ENCODE data around the gene LCE1D.

Gene LCE1D, protein sequence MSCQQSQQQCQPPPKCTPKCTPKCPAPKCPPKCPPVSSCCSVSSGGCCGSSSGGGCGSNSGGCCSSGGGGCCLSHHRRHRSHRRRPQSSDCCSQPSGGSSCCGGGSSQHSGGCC

DNA sequence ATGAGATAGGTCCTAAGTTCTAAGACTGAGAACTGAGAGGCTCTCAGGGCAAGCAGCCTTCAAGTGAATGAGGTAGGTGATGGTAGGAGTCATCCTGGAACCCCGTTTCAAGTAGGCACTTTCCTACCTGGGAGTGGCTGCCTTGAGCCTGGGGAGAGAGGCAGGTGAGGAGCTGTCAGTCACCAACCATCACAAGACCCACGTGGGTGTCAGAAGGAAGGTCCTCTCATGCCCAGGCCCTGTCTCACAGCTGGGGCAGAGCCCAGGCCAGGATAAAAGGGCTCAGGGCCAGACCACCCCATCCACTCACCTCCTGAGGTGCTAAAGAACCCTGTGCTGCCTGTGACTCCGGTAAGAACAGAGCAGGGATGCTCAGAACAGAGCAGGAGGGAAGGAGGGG, at the start of gene LCE1D:
Gene LCE1D, plus strand, starts transcription at position 301 of the 400 bp plus-strand sequence. CDS start 1,074 bp downstream, outside the sequence.
- Mint-ChIP-seq H3K4me3 (no peak within 1 kb of the TSS), H3K27me3 (peaks cover 8% of the 10 kb centered on the region), H3K27ac (no peak within 1 kb of the TSS), H3K4me1 (ENCODE audit: low read depth) (no peaks in the 10 kb centered on the region), H3K36me3 (ENCODE audit: low read depth) (no peaks in the 10 kb centered on the region), H3K9me3 (no peaks in the 10 kb centered on the region)
- intact Hi-C loops (cut with micrococcal nuclease), result no loop called here

DNA sequence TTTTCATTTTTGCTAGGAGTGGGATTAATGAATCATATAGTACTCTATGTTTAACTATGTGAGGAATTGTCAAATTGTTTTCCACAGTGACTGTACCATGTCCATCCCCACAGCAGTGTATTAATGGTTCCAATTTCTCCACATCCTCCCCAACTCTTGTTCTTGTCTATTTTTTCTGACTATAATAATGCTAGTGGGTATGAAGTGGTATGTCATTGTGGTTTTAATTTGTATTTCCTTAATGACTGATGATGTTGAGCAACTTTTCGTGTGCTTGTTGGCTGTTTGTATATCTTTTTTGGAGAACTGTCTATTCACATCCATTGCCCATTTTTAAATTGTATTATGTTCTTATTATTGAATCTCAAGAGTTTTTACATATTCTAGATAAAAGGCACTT, 48.7 kb upstream of the LCE1D start:
- Mint-ChIP-seq H3K27ac (no peak overlapping the region), H3K9me3 (no peaks in the 10 kb centered on the region), H3K27me3 (peaks cover 20% of the 10 kb centered on the region), H3K36me3 (ENCODE audit: low read depth) (no peaks in the 10 kb centered on the region), H3K4me1 (ENCODE audit: low read depth) (no peaks in the 10 kb centered on the region), H3K4me3 (no peak overlapping the region)
- intact Hi-C loops (cut with micrococcal nuclease), result no loop called here

DNA sequence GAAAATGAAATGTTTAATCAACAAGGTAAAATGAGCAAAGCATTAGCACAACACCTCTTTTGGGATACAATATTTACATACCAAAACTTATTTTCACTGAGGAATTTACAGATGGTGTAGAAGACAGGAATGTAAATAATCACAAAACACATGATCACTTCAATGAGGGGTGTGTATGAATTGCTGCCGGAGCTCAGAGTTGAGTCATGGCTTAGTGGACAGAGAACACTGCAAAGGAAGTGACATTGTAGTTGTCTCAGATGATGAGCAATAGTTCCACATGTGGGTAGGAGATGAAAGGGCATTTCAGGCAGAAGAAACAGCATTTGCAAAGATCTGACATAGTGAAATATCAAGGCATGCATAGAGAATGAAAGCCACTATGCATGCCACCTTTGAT, 44.3 kb upstream of the LCE1D start:
- Mint-ChIP-seq H3K4me3 (no peak overlapping the region), H3K27me3 (peaks cover 14% of the 10 kb centered on the region), H3K36me3 (ENCODE audit: low read depth) (no peaks in the 10 kb centered on the region), H3K9me3 (no peaks in the 10 kb centered on the region), H3K27ac (no peak overlapping the region), H3K4me1 (ENCODE audit: low read depth) (no peaks in the 10 kb centered on the region)
- intact Hi-C loops (cut with micrococcal nuclease), result no loop called here

DNA sequence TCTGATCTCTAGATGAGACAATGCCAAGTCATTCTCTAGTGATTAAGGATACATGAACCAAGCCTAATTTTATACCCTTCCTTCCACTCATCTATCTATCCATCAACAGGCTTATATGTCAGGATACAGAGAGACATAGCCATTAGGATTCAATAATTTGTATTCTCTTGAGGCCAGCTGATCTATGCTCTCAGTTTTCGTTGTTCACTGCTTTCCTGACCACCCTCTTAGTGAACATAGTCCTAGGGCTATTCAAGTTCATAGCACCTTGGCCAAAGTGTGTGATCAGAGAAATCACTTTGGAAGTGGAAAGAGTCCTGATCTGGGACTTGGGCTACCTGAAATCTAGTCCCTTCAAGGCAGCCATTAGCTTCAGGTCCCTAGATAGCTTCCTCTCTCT, 42.9 kb upstream of the LCE1D start:
- no peaks in the 10 kb centered on the region for H3K36me3 Mint-ChIP-seq (ENCODE audit: low read depth)
- intact Hi-C loops (cut with micrococcal nuclease), result no loop called here
- H3K4me1 Mint-ChIP-seq (ENCODE audit: low read depth), result no peaks in the 10 kb centered on the region
- H3K4me3 Mint-ChIP-seq, result no peak overlapping the region
- no peak overlapping the region for H3K27ac Mint-ChIP-seq
- H3K9me3 Mint-ChIP-seq, result no peaks in the 10 kb centered on the region
- peaks cover 13% of the 10 kb centered on the region for H3K27me3 Mint-ChIP-seq

DNA sequence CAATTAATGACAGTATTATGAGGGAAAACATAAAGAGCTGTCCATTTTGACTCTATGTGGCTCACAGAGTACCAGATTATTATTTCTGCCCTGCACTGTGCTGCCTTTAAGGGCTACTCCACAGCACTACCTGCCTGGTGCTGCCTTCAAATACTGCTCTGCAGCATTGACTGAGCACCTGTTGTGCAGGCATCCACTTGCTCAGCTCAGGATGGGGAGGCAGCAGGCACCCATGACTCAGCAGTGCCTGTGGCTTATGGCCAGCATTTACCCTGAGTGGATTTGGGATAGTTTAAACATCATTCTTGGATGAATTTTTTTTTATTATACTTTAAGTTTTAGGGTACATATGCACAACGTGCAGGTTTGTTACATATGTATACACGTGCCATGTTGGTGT, 39.6 kb upstream of the LCE1D start:
- Mint-ChIP-seq H3K36me3 (ENCODE audit: low read depth) (no peaks in the 10 kb centered on the region), H3K9me3 (no peaks in the 10 kb centered on the region), H3K4me1 (ENCODE audit: low read depth) (no peaks in the 10 kb centered on the region), H3K4me3 (no peak overlapping the region), H3K27me3 (peaks cover 6% of the 10 kb centered on the region), H3K27ac (no peak overlapping the region)
- intact Hi-C loops (cut with micrococcal nuclease), result no loop called here

DNA sequence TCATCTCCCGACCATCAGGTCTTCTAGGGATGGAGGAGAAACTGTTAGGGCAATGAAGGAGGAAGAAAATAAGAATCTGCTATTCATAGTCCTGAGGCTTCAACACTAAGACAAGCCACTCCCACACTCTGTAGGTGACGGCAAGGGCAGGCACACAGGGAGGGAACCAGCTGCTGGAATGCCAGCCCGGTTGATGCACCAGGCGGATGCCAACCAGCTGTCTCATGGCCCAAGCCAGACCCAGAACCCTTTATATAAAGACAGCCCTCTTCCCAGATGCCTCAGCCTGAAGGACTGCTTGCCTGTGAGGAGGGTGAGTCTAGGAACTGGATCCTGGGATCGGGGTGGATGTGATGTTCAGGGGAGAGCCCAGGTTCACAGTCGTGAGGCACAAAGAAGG, 38.8 kb upstream of the LCE1D start, which contains the start of gene KPRP:
Gene KPRP, plus strand, starts transcription at position 279 of the 400 bp plus-strand sequence. CDS start 1,564 bp downstream, outside the sequence.
- no peaks in the 10 kb centered on the region for H3K9me3 Mint-ChIP-seq
- no peak within 1 kb of the TSS for H3K27ac Mint-ChIP-seq
- H3K4me3 Mint-ChIP-seq, result no peak within 1 kb of the TSS
- intact Hi-C loops (cut with micrococcal nuclease), result no loop called here
- peaks cover 3% of the 10 kb centered on the region for H3K27me3 Mint-ChIP-seq
- no peaks in the 10 kb centered on the region for H3K36me3 Mint-ChIP-seq (ENCODE audit: low read depth)
- no peaks in the 10 kb centered on the region for H3K4me1 Mint-ChIP-seq (ENCODE audit: low read depth)

DNA sequence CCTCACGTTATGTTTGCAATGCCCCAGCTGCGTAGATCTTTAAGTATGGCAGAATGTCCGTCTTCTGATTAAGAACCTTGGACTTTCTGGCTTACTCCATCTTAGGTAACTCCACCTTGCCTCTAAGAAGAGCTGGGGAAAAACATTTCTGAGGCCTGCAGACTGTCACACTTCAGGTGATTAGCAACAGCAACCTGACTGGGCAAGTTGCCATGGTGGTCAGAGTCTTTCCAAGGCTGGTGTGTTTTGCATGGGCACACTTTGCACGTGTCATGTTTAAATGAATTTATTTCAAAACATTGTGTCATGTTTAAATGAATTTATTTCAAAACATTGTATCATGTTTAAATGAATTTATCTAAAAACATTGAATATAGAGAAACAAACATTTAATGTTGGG, 37.9 kb upstream of the LCE1D start:
- Mint-ChIP-seq H3K4me3 (no peak overlapping the region), H3K36me3 (ENCODE audit: low read depth) (no peaks in the 10 kb centered on the region), H3K27ac (no peak overlapping the region), H3K9me3 (no peaks in the 10 kb centered on the region), H3K4me1 (ENCODE audit: low read depth) (no peaks in the 10 kb centered on the region), H3K27me3 (peaks cover 2% of the 10 kb centered on the region)
- intact Hi-C loops (cut with micrococcal nuclease), result no loop called here

DNA sequence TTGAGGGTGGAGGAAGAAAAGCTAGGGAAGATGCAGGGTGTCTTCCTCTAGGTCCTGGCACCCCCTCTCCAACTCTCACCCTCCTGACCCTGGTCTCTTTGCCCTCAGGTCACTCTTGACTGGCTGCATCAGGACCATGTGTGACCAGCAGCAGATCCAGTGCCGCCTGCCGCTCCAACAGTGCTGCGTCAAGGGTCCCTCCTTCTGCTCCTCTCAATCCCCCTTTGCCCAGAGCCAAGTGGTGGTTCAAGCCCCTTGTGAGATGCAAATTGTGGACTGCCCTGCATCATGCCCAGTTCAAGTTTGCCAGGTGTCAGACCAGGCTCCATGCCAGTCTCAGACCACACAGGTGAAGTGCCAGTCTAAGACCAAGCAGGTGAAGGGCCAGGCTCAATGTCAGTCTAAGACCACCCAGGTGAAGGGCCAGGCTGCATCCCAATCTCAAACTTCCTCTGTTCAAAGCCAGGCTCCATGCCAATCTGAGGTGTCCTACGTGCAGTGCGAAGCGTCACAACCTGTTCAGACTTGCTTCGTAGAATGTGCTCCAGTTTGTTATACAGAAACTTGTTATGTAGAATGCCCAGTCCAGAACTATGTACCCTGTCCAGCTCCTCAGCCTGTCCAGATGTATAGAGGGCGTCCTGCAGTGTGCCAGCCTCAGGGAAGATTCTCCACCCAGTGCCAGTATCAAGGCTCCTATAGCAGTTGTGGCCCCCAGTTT, 36.9 kb upstream of the LCE1D start:
- Mint-ChIP-seq H3K27ac (no peak overlapping the region), H3K4me3 (no peak overlapping the region), H3K4me1 (ENCODE audit: low read depth) (no peaks in the 10 kb centered on the region), H3K9me3 (no peaks in the 10 kb centered on the region), H3K27me3 (peaks cover 2% of the 10 kb centered on the region), H3K36me3 (ENCODE audit: low read depth) (no peaks in the 10 kb centered on the region)
- intact Hi-C loops (cut with micrococcal nuclease), result no loop called here

DNA sequence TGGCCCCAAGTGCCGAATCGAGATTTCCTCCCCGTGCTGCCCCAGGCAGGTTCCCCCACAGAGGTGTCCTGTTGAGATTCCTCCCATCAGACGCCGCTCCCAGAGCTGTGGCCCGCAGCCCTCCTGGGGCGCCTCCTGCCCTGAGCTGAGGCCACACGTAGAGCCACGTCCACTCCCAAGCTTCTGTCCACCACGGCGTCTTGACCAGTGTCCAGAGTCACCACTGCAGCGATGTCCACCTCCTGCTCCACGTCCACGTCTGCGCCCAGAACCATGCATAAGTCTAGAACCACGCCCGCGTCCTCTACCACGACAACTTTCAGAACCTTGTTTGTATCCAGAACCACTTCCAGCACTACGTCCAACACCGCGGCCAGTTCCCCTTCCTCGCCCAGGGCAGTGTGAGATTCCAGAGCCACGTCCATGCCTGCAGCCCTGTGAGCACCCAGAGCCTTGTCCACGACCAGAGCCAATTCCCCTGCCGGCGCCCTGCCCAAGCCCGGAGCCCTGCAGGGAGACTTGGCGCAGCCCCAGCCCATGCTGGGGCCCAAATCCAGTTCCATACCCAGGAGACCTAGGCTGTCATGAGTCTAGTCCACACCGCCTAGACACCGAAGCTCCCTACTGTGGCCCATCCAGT, 35.9 kb upstream of the LCE1D start:
- Mint-ChIP-seq H3K27ac (no peak overlapping the region), H3K4me1 (ENCODE audit: low read depth) (no peaks in the 10 kb centered on the region), H3K9me3 (no peaks in the 10 kb centered on the region), H3K4me3 (no peak overlapping the region), H3K36me3 (ENCODE audit: low read depth) (no peaks in the 10 kb centered on the region), H3K27me3 (no peaks in the 10 kb centered on the region)
- intact Hi-C loops (cut with micrococcal nuclease), result no loop called here

DNA sequence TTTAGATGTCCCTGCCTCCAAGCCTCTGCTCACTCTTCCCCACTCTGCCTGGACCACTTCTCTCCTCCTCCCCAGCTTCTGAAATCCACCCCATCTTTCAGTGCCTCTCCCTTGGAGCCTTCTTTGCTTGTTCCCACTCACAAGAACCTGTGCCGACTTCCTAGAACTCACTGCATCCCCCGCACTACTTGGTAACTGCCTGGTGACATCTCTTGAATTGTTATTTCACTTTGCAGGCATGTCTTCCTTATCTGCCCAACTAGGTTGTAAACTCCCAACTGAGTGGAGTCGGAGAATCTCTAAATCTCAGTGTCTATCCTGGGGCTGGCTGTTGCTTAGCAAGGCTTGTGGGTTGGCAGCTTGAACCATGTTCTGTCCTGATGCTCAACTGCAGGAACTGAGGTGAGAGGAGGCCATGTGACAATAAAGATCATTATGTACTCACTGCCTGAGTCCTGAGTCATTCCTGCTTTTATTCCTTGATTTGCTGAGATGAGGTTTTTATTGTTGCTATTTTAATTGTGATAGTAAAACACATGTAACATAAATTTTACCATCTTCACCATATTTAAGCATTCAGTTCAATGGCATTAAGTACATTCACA, 34.8 kb upstream of the LCE1D start:
- Mint-ChIP-seq H3K27me3 (no peaks in the 10 kb centered on the region), H3K36me3 (ENCODE audit: low read depth) (no peaks in the 10 kb centered on the region), H3K4me1 (ENCODE audit: low read depth) (no peaks in the 10 kb centered on the region), H3K27ac (no peak overlapping the region), H3K4me3 (no peak overlapping the region), H3K9me3 (no peaks in the 10 kb centered on the region)
- intact Hi-C loops (cut with micrococcal nuclease), result no loop called here

DNA sequence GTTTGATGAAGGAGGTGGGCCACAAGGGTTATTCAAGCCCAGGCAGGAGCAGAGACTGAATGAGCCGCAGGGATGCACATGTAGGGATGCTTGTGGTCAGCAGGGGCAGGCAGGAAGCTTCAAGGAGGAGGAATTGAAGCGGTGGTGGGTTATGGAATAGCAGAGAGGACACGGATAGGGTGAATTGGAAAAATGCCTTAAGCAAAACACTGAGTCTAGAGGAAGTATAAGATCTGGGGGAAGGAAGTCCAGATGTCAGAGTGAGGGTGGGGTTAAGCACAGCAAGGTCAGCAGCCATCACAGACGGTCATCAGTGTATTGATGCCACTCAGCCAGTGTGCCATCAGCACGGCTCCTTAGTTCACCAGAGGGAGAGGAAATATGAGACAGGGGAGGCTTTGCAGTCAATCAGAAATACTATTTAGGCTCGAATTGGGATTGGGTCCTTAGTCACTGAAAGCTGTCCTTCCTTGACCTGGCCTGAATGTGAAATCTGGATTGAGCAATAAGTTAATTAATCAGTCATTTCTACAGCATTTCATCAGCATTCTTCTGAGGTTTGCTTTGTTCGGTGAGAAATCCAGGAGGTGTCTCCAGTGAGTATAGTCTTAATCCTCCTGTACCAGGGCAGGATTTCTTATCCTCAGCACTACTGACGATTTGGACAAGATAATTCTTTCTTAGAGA, 27.5 kb upstream of the LCE1D start:
- intact Hi-C loops (cut with micrococcal nuclease), result no loop called here
- Mint-ChIP-seq H3K4me1 (ENCODE audit: low read depth) (no peaks in the 10 kb centered on the region), H3K27me3 (peaks cover 3% of the 10 kb centered on the region), H3K27ac (no peak overlapping the region), H3K4me3 (no peak overlapping the region), H3K9me3 (no peaks in the 10 kb centered on the region), H3K36me3 (ENCODE audit: low read depth) (no peaks in the 10 kb centered on the region)

DNA sequence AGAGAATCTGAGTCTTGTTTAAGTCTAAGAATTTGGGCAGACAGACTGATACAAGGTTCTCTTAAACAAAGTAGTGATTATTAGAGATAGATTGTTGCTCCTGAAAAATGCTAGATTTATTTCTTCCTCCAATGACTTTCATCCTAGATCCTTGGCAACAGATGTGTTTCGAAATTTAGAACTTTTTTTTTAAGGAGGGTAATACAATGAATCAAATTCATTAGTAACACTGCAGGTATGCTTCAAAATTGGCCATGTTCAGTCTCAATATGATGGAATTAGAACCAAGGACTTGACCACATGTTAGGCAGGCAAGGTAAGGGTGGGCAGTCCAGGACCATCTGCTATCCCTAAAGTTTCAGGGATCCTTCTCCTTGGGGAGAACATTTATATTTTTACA, 26.1 kb upstream of the LCE1D start:
- Mint-ChIP-seq H3K4me3 (no peak overlapping the region), H3K9me3 (no peaks in the 10 kb centered on the region), H3K27me3 (peaks cover 6% of the 10 kb centered on the region), H3K4me1 (ENCODE audit: low read depth) (no peaks in the 10 kb centered on the region), H3K27ac (no peak overlapping the region), H3K36me3 (ENCODE audit: low read depth) (no peaks in the 10 kb centered on the region)
- intact Hi-C loops (cut with micrococcal nuclease), result no loop called here

DNA sequence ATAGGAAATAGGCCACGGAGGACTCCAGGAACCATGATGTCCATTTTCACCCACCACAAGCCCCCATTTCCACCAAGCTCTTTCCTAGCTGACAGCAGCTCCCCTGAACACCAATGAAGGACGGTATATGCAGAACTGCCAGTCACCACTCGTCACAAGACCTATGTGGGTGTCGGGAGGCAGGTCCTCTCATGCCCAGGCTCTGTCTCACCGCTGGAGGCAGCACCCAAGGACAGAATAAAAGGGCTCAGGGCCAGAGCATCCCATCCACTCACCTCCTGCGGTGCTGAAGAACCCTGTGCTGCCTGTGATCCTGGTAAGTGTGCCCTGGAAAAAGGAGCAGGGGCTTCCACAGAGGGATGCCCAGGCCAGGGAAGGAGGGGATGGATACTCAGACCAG, 21.6 kb upstream of the LCE1D start, which contains the start of gene LCE1F:
Gene LCE1F, plus strand, starts transcription at position 266 of the 400 bp plus-strand sequence. CDS start 1,232 bp downstream, outside the sequence.
- intact Hi-C loops (cut with micrococcal nuclease), result no loop called here
- peaks cover 8% of the 10 kb centered on the region for H3K27me3 Mint-ChIP-seq
- H3K9me3 Mint-ChIP-seq, result no peaks in the 10 kb centered on the region
- no peaks in the 10 kb centered on the region for H3K4me1 Mint-ChIP-seq (ENCODE audit: low read depth)
- H3K27ac Mint-ChIP-seq, result no peak within 1 kb of the TSS
- H3K4me3 Mint-ChIP-seq, result no peak within 1 kb of the TSS
- H3K36me3 Mint-ChIP-seq (ENCODE audit: low read depth), result no peaks in the 10 kb centered on the region

DNA sequence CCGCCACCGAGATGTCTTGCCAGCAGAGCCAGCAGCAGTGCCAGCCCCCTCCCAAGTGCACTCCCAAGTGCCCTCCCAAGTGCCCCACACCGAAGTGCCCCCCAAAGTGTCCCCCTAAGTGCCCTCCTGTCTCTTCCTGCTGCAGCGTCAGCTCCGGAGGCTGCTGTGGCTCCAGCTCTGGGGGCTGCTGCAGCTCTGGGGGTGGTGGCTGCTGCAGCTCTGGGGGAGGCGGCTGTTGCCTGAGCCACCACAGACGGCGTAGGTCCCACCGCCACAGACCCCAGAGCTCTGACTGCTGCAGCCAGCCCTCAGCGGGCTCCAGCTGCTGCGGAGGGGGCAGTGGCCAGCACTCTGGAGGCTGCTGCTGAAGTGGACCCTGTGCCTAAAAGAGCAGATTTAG, 20.2 kb upstream of the LCE1D start:
- Mint-ChIP-seq H3K36me3 (ENCODE audit: low read depth) (no peaks in the 10 kb centered on the region), H3K27me3 (peaks cover 6% of the 10 kb centered on the region), H3K4me3 (no peak overlapping the region), H3K9me3 (no peaks in the 10 kb centered on the region), H3K4me1 (ENCODE audit: low read depth) (no peaks in the 10 kb centered on the region), H3K27ac (no peak overlapping the region)
- intact Hi-C loops (cut with micrococcal nuclease), result no loop called here
